ENCODE data around the gene POLE.

- TF ChIP-seq CTCF (IDR thresholded peaks at IDR 0.05) (no peak), POLR2AphosphoS5 (IDR thresholded peaks at IDR 0.05; ENCODE audit: insufficient read depth in 1 of 2, low read depth in 1 of 2) (no peak), POLR2A (IDR thresholded peaks at IDR 0.05) (no peak)
Measured at GRCh38 chr12:132731574-132731973, 44.4 kb upstream of the POLE start.

All from vagina (tissue), 2 donors.